DMS79 (cell line): ENCODE results near the gene TMEM161A.

Experiments used
- DNase-seq: peaks from one replicate; lab custom pipeline; 2025; lab: John Stamatoyannopoulos, UW

Gene TMEM161A

GRCh38 chr19:19096641-19097627 lies 41.3 kb downstream of the TMEM161A start:
- no peak for DNase-seq

GRCh38 chr19:19095691-19096090 lies 42.6 kb downstream of the TMEM161A start:
- DNase-seq: no peak

- no peak for DNase-seq
These were observed 43.8 kb downstream of the TMEM161A start for GRCh38 chr19:19094513-19094912.

GRCh38 chr19:19087676-19088075 lies 50.6 kb downstream of the TMEM161A start:
- DNase-seq: no peak

- DNase-seq: no peak
These were observed 54.7 kb downstream of the TMEM161A start for GRCh38 chr19:19083413-19084178.

- DNase-seq: no peak
These were observed 56.6 kb downstream of the TMEM161A start for GRCh38 chr19:19081642-19082151.

GRCh38 chr19:19079571-19079970 lies 58.7 kb downstream of the TMEM161A start:
- DNase-seq: no peak

GRCh38 chr19:19078801-19079200 lies 59.5 kb downstream of the TMEM161A start:
- no peak for DNase-seq

- DNase-seq: no peak
These were observed 61.2 kb downstream of the TMEM161A start for GRCh38 chr19:19077103-19077502.

GRCh38 chr19:19076476-19076875 lies 61.8 kb downstream of the TMEM161A start:
- DNase-seq: no peak

- no peak for DNase-seq
These were observed 63.2 kb downstream of the TMEM161A start for GRCh38 chr19:19075126-19075525.

- no peak for DNase-seq
These were observed 63.9 kb downstream of the TMEM161A start for GRCh38 chr19:19074196-19074882.

- DNase-seq: no peak
These were observed 66.4 kb downstream of the TMEM161A start for GRCh38 chr19:19071897-19072296.
